AG09319 (cell line): ENCODE measurements around the gene KRT36.

Source experiments
- DNase-seq: peaks from one replicate; pipeline ENCODE4 v3.0.0-alpha.2; 2010; ENCODE audit warnings: low read depth; ENCODE audit errors: extremely low read depth
- TF ChIP-seq, protein P1 (sequence below): IDR thresholded peaks from 2 replicates; pipeline ENCODE4 v1.5.1; 2011; ENCODE audit warnings: low read depth, mild to moderate bottlenecking, inconsistent platforms, low read length, moderate library complexity

The KRT36 gene

DNA sequence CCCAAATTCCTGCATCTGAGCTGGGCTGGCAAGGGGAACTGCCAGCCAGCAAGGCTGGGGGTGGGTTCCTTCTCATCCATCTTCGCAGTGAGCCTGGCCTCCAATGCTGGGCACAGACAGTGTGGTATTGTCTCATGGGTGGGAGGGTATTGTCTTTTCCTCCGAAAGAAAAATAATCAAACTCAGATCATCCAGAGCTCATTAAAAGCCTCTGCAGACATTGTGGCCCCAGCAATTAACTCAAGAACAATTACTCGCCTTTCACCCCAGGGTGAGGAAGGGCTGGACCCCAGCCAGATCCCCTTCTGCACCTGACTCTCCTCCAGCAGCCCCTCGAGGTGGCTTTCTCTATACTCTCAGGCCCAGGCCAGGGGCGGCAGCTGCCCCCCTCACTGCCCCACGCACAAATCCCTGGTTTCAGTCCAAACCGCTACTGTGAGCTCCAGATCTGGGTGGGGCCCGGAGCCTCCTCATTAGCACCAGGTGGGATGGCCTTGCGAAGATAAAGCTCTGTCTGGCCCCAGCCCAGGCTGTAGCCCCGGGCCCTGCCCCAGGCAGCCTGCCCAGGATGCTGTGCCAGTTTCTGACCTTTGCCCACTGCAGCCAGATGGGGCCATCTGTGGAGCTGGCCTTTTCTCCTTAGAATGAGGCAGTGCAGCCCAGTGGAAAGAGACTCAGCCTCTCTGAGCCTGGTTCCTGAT lies 31.3 kb upstream of the KRT36 start:
- TF ChIP-seq, protein P1, sequence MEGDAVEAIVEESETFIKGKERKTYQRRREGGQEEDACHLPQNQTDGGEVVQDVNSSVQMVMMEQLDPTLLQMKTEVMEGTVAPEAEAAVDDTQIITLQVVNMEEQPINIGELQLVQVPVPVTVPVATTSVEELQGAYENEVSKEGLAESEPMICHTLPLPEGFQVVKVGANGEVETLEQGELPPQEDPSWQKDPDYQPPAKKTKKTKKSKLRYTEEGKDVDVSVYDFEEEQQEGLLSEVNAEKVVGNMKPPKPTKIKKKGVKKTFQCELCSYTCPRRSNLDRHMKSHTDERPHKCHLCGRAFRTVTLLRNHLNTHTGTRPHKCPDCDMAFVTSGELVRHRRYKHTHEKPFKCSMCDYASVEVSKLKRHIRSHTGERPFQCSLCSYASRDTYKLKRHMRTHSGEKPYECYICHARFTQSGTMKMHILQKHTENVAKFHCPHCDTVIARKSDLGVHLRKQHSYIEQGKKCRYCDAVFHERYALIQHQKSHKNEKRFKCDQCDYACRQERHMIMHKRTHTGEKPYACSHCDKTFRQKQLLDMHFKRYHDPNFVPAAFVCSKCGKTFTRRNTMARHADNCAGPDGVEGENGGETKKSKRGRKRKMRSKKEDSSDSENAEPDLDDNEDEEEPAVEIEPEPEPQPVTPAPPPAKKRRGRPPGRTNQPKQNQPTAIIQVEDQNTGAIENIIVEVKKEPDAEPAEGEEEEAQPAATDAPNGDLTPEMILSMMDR = no peak
- DNase-seq = no peak

DNA sequence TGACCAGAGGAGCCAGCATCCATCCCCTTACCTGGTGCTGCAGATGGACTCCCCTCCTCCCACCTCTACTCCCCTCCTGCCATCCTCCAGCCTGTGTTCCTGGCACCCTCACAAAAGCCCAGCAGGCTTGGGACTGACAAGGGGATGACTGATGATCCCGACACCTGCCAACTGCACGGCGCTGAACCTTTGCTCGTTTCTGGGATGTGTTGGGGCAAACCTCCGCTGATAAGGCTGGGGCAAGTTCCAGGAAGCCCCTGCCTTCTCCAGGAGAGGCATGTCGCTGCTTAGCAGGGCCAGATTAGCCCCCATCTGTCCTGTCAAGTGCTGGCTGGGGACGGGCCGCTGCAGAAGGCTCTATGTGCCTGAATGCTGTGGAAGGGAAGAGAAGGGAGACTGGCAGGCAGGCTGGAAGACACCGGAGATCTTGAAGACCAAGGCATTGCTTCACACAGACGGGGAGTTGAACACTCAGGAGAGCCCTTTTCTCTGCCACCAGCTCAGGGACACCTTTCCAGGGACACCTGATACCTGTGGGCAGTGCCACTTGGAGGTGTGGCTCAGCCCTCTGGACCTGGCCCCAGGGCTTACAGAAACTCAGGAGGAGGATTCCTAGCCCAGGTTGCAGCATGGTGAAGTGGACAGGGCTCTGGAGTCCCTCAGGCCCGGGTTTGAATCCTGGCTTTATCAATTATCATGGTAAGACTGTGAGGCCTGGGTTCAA lies 30.0 kb upstream of the KRT36 start:
- DNase-seq = no peak
- TF ChIP-seq, protein P1 = no peak

DNA sequence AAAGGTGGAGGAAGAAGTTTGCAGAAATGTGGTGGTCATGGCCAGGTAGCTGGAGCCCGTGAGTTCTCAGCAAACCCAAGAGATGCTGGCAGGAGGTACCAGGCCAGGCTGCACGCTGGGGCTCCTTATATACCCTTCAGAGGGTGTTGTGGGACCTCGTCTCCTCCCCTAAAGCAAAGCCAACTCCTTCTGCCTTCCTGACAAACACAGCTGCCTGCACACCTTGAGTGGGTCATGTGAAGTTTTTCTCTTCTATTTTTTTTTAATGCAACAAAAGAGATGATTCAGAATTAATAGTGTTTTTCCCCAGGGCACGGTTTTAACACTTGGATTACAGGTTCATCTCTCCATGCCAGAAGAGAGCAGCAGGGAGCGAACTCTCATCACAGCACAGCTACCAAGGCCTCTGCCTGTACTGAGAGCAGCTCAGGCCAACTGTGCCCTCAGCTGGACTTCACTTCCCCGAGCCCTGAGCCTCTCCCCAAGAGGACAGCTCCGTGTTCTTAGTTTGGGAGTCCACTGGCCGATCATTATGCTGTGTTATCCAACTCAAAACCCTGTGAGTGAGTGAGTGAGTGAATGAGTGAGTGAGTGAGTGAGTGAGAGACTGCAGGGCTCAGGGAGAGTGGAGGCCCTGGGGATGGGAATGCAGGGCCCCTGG lies 29.2 kb upstream of the KRT36 start, which contains the start of gene KRT15:
Gene KRT15, minus strand, starts transcription at position 102 of the 661 bp plus-strand sequence. Its CDS starts 63 bp downstream, at position 39.
- TF ChIP-seq, protein P1 = no peak

DNA sequence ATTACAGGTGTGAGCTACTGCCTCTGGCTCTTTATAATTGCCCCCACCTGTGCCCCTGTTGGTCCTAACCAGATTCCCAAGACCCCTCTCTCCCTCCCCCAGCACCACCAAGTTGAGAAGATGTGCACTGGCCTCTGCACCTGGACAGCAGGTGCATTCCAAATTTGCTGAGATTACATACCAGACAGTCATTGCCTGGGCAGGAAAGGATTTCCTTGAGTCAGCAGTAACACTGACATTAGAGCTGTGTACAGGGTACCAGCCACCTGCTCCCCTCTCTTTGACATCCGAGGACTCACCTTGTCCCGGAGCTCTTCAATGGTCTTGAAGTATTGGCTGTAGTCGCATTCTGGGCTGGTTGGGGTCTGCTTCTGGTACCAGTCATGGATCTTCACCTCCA lies 28.3 kb upstream of the KRT36 start:
- no peak for DNase-seq
- TF ChIP-seq, protein P1 = no peak

More for the DNA sequence above, 29.2 kb upstream of the KRT36 start, which contains the start of gene KRT15:
- no peak for DNase-seq

DNA sequence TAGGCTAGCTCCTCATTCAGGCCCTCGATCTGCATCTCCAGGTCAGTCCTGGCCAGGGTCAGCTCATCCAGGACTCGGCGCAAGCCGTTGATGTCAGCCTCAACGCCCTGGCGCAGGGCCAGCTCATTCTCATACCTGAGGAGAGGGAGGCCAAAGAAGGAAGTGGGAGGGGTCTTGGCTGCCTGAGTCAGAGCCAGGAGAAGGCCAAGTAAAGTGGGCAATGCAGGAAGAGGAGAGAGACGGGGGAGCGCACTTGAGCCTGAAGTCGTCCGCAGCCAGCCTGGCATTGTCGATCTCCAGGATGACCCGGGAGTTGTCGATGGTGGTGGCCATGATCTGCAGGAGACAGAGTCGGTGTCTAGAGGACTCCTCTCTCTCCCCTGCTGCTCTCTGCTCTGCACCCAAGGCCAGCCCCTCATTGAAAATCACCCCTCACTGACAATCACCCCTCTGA lies 27.1 kb upstream of the KRT36 start:
- TF ChIP-seq, protein P1 = no peak
- DNase-seq = no peak

DNA sequence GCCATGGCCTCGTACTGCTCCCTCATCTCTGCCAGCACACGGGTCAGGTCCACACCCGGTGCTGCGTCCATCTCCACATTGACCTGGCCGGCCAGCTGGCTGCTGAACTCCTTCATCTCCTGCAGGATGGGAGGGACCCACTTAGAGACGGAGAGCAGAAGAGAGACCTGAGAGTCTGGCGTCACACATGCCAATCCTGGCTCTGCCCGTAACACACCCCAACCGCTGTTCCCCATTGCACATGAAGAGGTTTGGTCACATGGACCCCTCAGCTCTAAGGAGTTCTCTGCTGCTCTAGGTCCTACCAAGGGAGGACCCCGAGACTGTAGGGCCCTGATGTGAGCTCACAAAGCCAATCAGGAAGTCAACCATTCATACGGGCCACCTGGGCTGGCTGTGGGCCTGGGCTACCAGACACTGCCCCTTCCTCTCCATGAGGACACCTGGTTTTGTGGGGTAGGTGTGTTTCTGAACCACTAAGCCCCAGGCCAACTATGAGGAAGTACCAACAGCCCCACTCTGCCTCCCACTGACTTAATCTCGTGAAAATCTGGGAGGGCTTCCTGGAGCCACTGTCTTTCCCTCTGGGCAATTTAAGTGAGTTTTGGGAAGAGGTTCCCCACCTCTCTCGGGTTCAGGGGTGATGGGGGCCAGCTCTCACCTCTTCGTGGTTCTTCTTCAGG lies 26.6 kb upstream of the KRT36 start:
- no peak for DNase-seq
- TF ChIP-seq, protein P1 = no peak
